NCI-H2227 treated with DMSO at 0.1 percent for 48 hours (cell line): ENCODE results near the gene SNIP1.
"Not testable (repeated sequence)": the region's sequence is repeated elsewhere in the genome, so short reads cannot be mapped to it uniquely, and the experiment has no call there.

ENCODE experiments used
- DNase-seq: peaks from one replicate; lab custom pipeline; 2025; lab: John Stamatoyannopoulos, UW

Gene SNIP1

DNA sequence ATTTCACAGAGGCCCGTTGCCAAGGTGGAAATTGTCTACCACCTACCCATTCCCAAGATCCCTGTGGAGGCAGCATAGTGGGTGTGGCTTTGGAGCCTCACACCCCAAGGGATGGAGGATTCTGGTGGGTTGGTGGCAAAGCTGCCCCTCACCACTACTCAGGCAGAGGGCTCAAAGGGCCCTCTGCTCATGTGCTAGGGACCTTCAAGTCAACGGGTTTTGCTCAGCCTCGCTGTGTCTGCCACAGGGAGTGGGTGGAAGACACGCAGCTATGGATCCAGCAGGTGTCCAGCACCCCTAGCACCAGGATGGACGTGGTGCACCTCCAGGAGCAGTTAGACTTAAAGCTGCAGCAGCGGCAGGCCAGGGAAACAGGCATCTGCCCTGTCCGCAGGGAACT lies 5.0 kb upstream of the SNIP1 start:
- no peak for DNase-seq

DNA sequence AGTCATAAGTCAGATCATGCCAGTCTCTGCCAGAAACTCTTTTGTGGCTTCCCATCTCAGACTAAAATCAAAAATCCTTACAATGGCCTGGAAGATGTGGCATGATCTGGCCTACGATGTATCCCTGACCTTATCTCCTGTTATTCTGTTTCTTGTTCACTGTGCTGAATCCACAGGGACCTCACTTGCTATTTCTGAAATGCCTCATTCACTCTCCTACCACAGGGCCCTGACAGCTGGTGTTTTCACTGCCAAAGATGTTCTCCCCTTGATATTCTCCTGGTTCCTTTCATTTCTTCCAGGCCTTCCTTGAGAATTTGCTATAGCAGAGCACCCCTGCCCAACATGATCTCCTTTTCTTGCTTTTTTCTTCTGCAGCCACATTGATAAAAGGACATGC lies 4.3 kb upstream of the SNIP1 start:
- DNase-seq = no peak

DNA sequence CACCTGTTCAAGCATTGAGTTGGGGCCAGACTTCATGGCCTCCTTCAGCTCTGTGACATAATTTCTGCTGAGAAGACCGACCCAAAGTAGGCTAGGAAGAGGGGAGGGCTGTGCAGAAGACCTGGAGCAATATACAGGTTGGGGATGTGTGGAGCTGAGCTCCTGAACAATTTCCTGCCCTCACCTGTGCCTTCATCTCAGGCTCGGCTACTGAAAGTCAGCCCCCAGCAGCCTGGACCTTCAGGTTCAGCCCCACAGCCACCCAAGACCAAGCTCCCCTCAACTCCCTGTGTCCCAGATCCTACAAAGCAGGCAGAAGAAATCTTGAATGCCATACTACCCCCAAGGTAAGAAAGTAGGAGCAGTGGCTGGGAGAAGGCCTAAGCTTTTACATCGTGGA lies 3.3 kb upstream of the SNIP1 start:
- no peak for DNase-seq

DNA sequence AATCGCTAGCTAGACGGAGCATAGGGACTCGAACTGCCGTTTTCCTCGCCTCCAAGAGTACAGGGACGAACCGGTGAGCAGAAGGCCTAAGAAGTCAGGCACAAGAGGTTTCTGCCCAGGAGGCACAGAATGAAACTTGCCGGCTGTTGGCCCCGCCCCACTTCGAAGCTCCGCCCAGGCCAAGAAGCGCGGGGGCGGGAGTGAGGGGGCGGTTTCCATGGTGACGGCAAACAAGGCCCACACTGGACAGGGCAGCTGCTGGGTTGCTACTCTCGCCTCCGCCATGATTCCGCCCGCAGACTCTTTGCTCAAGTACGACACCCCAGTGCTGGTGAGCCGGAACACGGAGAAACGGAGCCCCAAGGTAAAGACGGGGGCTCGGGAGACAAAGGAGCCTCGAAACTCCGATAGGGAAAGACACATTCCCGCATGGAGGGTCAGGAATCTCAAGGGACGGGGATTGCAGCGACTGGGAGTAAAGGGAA lies 2.7 kb upstream of the SNIP1 start, which contains the start of gene DNALI1:
TSS of gene DNALI1 (plus strand) at position 229 of the 485 bp plus-strand sequence. CDS start at position 284, 55 bp downstream.
- peak; percentile 91 for DNase-seq

DNA sequence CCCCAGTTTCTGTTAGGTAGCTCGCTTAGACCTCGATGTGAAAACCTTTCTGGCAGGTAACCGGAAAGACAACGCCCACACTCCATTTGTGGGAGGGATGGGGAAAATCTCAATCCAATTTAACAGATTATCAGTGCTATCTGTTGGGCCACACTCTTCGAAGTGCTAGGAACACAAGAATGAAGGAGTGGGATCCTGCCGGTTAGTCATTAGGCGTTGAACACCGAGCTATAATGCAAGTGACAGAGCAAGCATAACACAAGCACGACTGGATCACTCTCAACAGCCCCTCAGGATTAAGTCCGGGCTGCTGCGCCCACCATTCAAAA lies 531 bp downstream of the SNIP1 start:
- DNase-seq = no peak

DNA sequence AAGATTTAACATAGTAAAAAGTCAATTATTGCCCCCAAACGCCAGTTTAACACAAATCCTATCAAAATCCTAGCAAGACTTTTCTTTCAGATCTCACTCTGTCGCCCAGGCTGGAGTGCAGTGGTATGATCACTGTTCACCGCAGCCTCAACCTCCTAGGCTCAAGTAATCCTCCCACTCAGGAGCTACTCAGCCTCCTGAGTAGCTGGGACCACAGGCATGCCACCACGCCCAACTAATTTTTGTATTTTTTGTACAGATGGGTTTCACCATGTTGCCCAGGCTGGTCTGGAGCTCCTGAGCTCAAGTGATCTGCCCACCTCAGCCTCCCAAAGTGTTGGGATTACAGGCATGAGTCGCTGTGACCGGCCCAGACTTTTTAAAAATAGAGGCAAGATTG lies 4.8 kb downstream of the SNIP1 start:
- no peak for DNase-seq

DNA sequence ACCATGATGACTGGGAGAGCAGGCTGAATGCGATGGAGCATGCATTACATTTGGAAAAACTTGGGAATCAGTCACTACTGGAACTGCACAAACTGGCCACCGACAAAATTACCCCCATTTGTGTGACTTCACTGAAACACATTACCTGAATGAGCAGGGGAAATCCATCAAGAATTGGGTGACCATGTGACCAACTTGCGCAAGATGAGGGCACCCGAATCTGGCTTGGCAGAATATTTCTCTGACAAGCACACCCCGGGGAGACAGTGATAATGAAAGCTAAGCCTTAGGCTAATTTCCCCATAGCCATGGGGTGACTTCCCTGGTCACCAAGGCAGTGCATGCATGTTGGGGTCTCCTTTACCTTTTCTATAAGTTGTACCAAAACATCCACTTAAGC lies 9.1 kb downstream of the SNIP1 start:
- no peak for DNase-seq

DNA sequence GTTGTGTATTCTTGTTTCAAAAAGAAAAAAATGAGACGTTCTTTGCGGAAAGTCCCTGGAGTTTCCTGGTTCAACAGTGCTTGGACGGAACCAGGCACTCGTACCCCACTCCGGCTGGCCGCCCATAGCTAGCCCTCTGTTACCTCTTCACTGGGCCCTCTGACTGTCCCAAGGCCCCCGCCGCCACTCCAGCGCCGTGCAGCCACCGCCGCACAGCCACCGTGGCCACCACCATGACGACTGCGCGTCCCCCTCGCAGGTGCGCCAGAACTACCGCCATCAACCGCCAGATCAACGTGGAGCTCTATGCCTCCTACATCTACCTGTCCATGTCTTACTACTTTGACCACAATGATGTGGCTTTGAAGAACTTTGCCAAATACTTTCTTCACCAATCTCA lies 9.6 kb downstream of the SNIP1 start:
- no peak for DNase-seq

DNA sequence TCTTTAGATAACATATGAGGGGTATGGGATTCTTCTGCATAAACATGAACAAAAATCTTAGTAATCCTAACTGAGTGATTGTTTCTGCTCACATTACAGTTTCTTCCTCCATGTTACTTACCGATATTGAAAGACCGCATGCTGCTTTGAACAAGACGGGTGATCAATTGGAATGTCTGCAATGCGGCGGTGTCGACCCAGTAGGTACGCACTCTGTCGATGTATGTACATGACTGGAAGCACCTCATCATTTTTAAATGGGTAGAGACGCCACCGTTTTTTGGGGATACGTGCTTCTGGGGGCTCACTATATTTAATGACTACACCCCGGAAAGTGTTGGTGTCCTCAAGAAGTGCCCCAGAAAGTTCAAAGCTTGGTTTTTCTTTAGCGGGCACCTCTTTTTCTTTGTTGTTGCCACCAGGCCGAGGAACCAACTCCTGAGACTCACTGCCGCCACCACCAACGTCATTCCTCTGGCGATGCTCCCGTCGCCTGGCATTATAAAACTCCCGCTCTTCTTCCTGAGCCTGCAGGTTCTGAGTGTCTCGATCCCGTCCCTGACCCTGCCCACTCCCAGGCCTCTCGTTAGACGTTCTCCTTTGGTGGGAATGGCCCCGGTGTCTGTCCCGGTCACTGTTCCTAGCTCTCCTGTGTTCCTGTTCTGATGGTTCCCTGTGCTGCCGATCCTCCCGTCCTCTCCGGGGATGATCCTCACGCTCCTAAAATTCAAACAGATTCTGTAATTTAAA lies 13.9 kb downstream of the SNIP1 start:
- DNase-seq = no peak

DNA sequence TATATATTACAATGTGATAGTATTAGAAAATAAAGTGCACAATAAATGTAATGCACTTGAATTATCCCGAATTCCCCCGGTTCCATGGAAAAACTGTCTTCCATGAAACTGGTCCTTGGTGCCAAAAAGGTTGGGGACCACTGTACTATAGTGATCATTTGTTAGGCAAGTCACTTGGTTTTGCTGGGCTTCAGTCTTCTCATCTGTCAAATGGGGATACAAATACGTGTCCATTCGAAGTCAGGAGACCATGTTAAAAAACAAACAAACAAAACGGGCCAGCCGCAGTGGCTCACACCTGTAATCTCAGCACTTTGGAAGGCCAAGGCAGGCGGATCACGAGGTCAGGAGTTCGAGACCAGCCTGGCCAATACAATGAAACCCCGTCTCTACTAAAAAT lies 14.9 kb downstream of the SNIP1 start:
- DNase-seq = not testable (repeated sequence)

DNA sequence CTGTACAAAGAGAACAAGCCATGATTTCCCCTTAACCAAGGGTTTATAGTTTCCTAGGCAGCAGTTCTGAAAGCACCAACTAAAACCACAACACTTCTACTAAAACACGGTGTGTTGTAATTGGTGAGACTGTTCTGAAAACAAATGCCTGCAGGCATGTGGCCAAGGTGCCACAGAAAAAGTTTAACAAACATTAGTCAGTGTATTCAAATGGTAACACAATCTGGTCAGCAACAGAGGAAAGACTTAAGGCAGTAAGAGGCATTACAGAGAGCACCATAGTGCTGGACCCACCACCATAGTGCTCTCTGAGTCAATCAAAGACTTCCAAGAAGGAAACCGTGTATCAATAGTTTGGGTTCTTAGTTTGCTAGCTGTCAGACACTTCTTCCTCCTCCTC lies 16.7 kb downstream of the SNIP1 start:
- no peak for DNase-seq

DNA sequence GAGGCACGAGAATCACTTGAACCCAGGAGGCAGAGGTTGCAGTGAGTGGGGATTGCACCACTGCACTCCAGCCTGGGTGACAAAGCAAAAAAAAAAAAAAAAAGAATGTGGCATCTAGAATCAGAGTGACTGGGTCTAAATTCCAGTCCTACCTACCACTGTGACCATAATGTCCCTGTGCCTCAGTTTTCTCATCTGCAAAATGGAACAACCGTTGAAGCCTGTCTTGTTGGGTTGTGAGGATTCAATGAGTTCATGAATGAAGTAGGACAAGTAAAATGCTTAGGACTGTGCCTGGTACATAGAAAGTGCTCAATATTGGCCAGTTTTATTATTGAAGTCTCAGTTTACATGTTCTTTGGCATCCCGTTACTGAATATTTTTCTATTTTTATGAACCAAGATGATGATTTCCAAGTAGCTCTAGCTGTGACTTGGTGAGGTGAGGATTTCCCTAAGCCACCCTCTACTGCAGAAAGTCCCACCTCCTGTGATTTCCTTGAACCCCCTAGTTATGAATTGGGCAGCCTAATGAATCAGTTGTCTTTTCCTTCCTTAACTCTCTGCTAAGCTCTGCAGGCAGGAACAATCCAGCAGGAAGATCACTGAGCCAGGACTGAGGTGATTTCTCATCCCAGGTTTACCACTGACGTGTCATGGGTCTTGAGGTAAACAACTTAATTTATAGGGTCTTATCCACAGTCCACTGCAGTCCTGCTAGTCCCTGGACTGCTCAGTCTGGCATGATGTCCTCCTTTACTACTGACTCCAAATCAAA lies 20.6 kb downstream of the SNIP1 start:
- no peak for DNase-seq

DNA sequence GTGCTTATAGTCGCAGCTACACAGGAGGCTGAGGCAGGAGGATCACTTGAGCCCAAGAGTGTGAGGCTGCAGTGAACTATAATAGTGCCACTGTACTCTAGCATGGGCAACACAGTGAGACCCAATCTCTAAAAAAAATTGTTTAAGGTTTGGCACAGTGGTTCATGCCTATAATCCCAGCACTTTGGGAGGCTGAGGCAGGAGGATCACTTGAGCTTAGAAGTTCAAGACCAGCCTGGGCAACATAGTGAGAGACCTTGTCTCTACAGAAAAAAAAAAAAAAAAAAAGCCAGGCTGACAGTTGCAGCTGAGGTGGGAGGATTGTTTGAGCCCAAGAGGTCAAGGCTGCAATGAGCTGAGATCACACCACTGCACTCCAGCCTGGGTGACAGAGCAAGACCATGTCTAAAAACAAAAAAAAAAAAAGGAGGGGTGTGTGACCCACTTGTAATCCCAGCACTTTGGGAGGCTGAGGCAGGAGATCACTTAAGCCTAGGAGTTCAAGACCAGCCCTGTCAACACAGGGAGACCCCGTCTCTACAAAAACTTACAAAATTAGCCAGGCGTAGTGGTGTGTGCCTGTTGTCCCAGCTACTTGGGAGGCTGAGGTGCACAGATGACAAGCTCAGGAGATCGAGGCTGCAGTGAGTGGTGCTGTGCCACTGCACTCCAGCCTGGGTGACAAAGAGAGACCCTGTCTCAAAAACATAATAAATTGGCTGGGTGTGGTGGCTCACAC lies 21.5 kb downstream of the SNIP1 start:
- DNase-seq = not testable (repeated sequence)

DNA sequence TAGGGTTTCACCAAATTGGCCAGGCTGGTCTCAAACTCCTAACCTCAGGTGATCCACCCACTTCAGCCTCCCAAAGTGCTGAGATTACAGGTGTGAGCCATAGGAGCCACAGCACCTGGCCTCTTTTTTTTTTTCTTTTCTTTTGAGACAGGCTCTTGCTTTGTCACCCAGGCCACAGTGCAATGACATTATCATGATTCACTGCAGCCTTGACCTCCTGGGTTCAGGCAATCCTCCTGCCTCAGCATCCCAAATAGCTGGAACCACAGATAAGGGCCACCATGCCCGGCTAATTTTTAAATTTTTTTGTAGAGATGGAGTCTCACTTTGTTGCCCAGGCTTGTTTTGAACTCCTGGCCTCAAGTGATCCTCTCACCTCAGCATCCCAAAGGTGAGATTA lies 24.2 kb downstream of the SNIP1 start:
- not testable (repeated sequence) for DNase-seq

DNA sequence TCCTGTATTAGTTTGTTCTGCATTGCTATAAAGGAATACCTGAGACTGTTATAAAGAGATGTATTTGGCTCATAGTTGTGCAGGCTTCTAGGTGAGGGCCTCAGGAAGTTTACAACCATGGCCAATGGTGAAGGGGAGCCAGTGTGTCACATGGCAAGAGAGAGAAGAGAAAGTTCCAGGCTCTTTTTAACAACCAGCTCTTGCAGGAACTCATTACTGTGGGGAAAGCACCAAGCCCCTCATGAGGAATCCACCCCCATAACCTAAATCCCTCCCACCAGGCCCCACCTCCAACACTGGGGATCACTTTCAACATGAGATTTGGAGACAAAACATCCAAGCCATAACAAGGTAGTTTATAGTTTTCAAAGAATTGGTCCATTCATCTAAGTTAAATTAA lies 34.5 kb downstream of the SNIP1 start:
- DNase-seq = no peak

DNA sequence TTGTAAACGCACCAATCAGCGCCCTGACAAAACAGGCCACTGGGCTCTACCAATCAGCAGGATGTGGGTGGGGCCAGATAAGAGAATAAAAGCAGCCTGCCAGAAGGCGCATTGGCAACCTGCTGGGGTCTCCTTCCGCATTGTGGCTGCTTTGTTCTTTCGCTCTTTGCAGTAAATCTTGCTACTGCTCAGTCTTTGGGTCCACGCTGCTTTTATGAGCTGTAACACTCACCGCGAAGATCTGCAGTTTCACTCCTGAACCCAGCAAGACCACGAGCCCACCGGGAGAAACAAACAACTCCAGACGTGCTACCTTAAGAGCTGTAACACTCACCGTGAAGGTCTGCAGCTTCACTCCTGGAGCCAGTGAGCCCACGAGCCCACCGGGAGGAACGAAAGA lies 35.2 kb downstream of the SNIP1 start:
- DNase-seq = not testable (repeated sequence)

DNA sequence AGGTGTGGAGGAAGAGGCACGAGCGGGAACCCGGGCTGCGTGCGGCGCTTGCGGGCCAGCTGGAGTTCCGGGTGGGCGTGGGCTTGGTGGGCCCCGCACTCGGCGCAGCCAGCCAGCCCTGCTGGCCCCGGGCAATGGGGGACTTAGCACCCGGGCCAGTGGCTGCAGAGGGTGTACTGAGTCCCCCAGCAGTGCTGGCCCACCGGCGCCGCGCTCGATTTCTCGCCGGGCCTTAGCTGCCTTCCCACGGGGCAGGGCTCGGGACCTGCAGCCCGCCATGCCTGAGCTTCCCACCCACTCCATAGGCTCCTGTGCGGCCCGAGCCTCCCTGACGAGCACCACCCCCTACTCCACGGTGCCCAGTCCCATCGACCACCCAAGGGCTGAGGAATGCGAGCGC lies 35.9 kb downstream of the SNIP1 start:
- not testable (repeated sequence) for DNase-seq

DNA sequence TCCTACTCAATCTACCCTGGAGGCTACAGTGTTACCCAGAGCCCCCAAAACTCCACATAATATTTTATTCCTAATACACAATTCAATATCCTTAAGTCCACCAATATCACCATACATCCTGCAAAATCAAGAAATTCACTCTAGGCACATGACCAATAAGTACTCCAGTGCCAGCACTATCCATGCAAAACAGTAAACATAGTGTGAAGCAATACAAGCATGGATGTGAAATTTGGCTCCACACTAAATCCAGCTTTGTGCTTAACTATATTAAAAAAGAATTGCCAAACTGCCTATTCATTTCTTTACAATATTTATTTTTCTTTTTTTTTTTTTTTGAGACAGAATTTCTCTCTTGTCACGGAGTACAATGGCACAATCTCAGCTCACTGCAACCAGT lies 36.5 kb downstream of the SNIP1 start:
- no peak for DNase-seq

DNA sequence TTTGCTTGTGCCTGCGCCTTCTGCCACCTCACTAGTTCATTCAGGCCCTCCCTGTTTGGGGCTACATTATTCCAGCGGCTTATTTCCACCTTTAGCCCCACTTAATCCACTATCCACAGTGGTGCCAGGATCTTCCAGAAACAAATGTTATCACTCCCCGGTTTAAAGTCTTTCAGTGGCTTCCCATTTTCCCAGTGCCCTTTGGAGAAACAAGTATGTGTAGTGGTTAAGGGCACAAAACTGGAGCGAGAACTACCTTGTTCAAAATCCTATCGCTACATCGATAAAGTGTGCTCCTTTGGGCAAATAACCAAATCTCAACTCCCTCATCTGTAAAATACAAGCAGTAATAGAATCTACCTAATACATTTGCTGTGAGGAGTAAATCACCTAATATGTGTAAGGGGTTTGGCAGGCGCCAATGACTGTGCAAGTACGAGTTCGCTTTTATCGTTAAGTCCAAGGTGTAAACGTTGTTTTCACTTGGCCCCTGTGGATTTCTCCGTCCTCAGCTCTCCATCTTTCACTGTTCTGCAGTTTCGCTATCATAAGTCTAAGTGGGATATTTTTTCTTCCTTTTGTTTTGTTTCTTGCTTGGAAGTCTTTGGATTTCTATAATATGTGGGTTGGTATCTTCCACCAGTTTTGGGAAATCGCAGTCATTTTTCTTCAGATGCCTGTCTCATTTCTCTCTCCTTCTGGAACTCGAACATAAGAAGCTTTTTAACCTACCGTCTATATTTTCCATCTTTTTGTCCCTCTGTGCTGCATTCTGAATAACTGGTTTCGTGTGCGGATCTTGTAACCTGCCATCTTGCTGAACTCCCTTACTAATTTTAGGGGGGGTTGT lies 38.7 kb downstream of the SNIP1 start:
- DNase-seq = no peak

DNA sequence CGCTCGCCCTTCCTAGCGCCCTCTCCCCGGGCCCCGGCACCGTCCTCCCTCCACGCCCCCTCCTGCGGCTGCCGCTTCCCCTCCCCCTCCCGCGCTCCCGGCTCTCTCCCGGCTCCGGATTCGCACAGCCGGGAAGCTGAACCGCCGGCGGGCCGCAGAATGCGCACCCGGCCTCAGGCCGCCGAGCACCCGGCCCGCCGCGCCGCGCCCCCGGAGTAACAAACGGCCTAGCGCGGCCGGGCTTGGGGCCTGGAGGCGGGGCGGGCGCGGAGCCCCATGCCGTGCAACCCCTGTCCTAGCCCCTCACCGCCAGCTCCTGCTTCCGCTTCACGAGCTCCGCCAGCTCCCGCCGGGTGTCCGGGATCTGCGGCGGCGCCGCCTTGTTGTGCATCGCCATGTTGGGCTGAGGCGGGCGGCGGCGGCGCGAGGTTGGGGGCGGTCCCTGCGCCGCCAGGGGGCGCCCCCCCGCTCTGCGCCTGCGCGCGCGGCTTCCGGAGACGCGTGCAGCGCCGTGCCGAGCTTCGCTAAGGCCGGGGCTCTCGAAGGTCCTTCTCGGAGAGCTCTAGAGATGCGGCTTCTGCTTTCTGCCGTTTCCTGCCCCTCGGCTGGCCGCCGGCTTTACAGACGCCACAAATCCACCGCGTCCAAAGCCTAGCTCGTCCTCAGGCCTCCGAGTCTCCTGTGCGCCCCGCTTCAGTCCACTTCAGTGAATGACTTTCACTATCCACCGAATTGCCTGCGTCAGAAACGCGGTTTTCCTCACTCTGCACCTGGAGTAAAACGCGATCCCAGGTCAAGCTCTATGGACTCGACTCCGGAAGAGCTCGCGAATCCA lies 39.5 kb downstream of the SNIP1 start, which contains the start of gene MEAF6:
TSS of gene MEAF6 (minus strand) at position 417 of the 835 bp plus-strand sequence. CDS start at position 397, 20 bp downstream.
- DNase-seq = peak; percentile 80
